K562 (cell line): ENCODE data around the gene PACC1. TPM values are rescaled to one million over a fixed set of nuclear protein-coding genes. Genes with fewer than 3 reads are reported as not detected.

Experiments
- ATAC-seq: fragments of 200-7000 bp; cut with Tn5 transposase; 3 replicates; pipeline ENCODE4 v1.9.1; 2020; ENCODE audit warnings: moderate library complexity
- BruUV-seq: library from RNA; stranded (reverse); fragments of 400-500 nt; replicated peaks from 2 replicates; lab custom pipeline; 2021; lab: Mats Ljungman, UMichigan
- CTCF ChIA-PET: fragments of 300-600 bp; formaldehyde crosslinking; extraction: SDS; loops from one replicate; lab custom pipeline; 2021; ENCODE audit warnings: low intra/inter-chr PET ratio; lab: Yijun Ruan, JAX
- POLR2A ChIA-PET: fragments of 300-600, 350-650 bp; sonication (Branson Sonifier 250); formaldehyde crosslinking; extraction: SDS; loops from one replicate; lab custom pipeline; 2021; ENCODE audit warnings: antibody characterized with exemption, inconsistent platforms; lab: Yijun Ruan, JAX
- DNase-seq, 4 experiments: peaks; one replicate each; pipeline versions ENCODE4 v3.0.0 to v3.0.0-alpha.2; 2011 to 2018; ENCODE audit warnings: low spot score in 3 of 4, mixed read lengths in 3 of 4; ENCODE audit errors: extremely low read depth in 1 of 4
- FAIRE-seq: peaks from 2 replicates; lab custom pipeline; 2011; peaks lifted over from hg19 to GRCh38; lab: Jason Lieb, UNC
- H2AFZ ChIP-seq: 2 replicates; pipeline ENCODE4 v1.6.0; 2011; ENCODE audit warnings: low read depth, low read length, control low read depth, inconsistent platforms
- H3K27ac ChIP-seq: fragments of 200-600 bp; 3 replicates; pipeline ENCODE4 v1.8.0; 2011; ENCODE audit warnings: low read depth, mild to moderate bottlenecking, control low read depth, inconsistent platforms, low read length, moderate library complexity, mixed read lengths; ENCODE audit errors: extremely low read depth
- H3K27me3 ChIP-seq, 2 experiments: fragments of 300-600 bp in 1 of 2; 2 replicates in 1 of 2; 3 replicates in 1 of 2; pipeline versions ENCODE4 v1.6.0 to v1.8.0; 2011; ENCODE audit warnings: inconsistent platforms in 2 of 2, low read length in 2 of 2, mild to moderate bottlenecking in 1 of 2, mixed read lengths in 1 of 2, moderate library complexity in 1 of 2; ENCODE audit not compliant: control insufficient read depth in 2 of 2, insufficient read depth in 2 of 2
- H3K36me3 ChIP-seq: fragments of 300-600 bp; 3 replicates; pipeline ENCODE4 v1.8.0; 2011; ENCODE audit warnings: mild to moderate bottlenecking, low read length, inconsistent platforms; ENCODE audit not compliant: control insufficient read depth, insufficient read depth
- H3K4me1 ChIP-seq, 2 experiments: fragments of 200-600 bp in 1 of 2; replicated peaks in 1 of 2; 2 replicates in 1 of 2; 3 replicates in 1 of 2; pipeline versions ENCODE4 v1.5.1 to v1.8.0; 2011; ENCODE audit warnings: inconsistent platforms in 2 of 2, low read length in 2 of 2, mild to moderate bottlenecking in 1 of 2, mixed read lengths in 1 of 2, moderate library complexity in 1 of 2; ENCODE audit not compliant: control insufficient read depth in 2 of 2, insufficient read depth in 2 of 2
- H3K4me2 ChIP-seq: 2 replicates; pipeline ENCODE4 v1.6.1; 2011; ENCODE audit warnings: low read length, control low read depth, inconsistent platforms, mixed read lengths; ENCODE audit not compliant: insufficient read depth
- H3K4me3 ChIP-seq: fragments of 200-600 bp; sonication (generic), shearing (Covaris generic); 2 replicates; pipeline ENCODE4 v1.5.1; 2016; ENCODE audit warnings: control low read depth, inconsistent platforms
- H3K79me2 ChIP-seq: fragments of 200-600 bp; 3 replicates; pipeline ENCODE4 v1.8.0; 2011; ENCODE audit warnings: low read length, inconsistent platforms; ENCODE audit not compliant: control insufficient read depth, insufficient read depth
- H3K9ac ChIP-seq, 2 experiments: 2 replicates each; pipeline versions ENCODE4 v1.6.0 to v1.6.1; 2011; ENCODE audit warnings: low read depth in 2 of 2, low read length in 2 of 2, control low read depth in 1 of 2, inconsistent platforms in 1 of 2, mild to moderate bottlenecking in 1 of 2, mixed read lengths in 1 of 2; ENCODE audit not compliant: insufficient read depth in 1 of 2
- H3K9me1 ChIP-seq: one replicate; pipeline ENCODE4 v1.6.0; 2011; ENCODE audit warnings: inconsistent platforms, mild to moderate bottlenecking, low read length, moderate library complexity; ENCODE audit not compliant: control insufficient read depth, insufficient read depth
- H3K9me3 ChIP-seq: replicated peaks from 2 replicates; pipeline ENCODE4 v1.5.1; 2011; ENCODE audit warnings: low read depth, low read length, inconsistent platforms; ENCODE audit not compliant: control insufficient read depth, insufficient read depth
- H4K20me1 ChIP-seq: replicated peaks from 2 replicates; pipeline ENCODE4 v1.6.1; 2011; ENCODE audit warnings: low read length, inconsistent platforms, mixed read lengths; ENCODE audit not compliant: control insufficient read depth, insufficient read depth
- CEBPB ChIP-seq: fragments of 450-650 bp; IDR thresholded peaks from 2 replicates; pipeline ENCODE4 v1.6.1; 2016; ENCODE audit warnings: missing genetic modification characterization, missing compliant biosample characterization
- KDM1A ChIP-seq, 2 experiments: fragments of 450-650 bp; IDR thresholded peaks; 2 replicates each; pipeline ENCODE4 v1.6.1; 2016; ENCODE audit warnings: mild to moderate bottlenecking in 2 of 2
- KLF16 ChIP-seq: IDR thresholded peaks from 2 replicates; pipeline ENCODE4 v1.6.1; 2016; ENCODE audit warnings: antibody characterized with exemption
- NR2C2 ChIP-seq, 2 experiments: fragments of 200-800 bp in 1 of 2; sonication (Bioruptor generic) in 1 of 2; sonication (generic) in 1 of 2; formaldehyde crosslinking in 1 of 2; IDR thresholded peaks; 2 replicates each; pipeline versions ENCODE4 v1.6.1 to v1.8.0; 2016 to 2022; ENCODE audit warnings: mild to moderate bottlenecking in 1 of 2, missing compliant biosample characterization in 1 of 2, missing genetic modification characterization in 1 of 2, missing genetic modification reagents in 1 of 2
- SRSF9 ChIP-seq: fragments of 200-400 bp; formaldehyde crosslinking; IDR thresholded peaks from 2 replicates; pipeline ENCODE4 v1.6.1; 2017; ENCODE audit warnings: low read depth, low read length, borderline replicate concordance
- whole genome bisulfite sequencing: fragments of 100-300 bp; shearing (Covaris generic); methylation state at CpG from one replicate; pipeline ENCODE4 v1.1.6; 2016; ENCODE audit warnings: low coverage, mixed read lengths; ENCODE audit not compliant: insufficient coverage; ENCODE audit errors: missing lambda C conversion rate; 5-methylcytosine and 5-hydroxymethylcytosine counted together
- in situ Hi-C: fragments of 300-500 bp; cut with MboI; formaldehyde crosslinking; loops from 4 replicates; pipeline ENCODE4 v1.15.0; 2018; ENCODE audit warnings: inconsistent platforms, mixed read lengths
- intact Hi-C: fragments of 100-400 bp; cut with micrococcal nuclease; formaldehyde crosslinking; loops from 2 replicates; pipeline ENCODE4 v1.14.2; 2022
- polyA plus RNA-seq, 8 experiments: library from polyadenylated mRNA; depleted of rRNA in 4 of 8; stranded (reverse) in 5 of 8; unstranded in 3 of 8; fragments of >200 nt; fragmentation: Nextera tagmentation in 2 of 8; fragmentation: Illumina TruSeq in 1 of 8; extraction: Ambion mirVana in 2 of 8; extraction: Trizol in 1 of 8; gene quantifications; 2 replicates each; pipeline versions ENCODE4 v1.2.1 to v1.2.3, GENCODE V29; 2011 to 2014; ENCODE audit warnings: inconsistent platforms in 1 of 8, missing spikeins in 1 of 8
- total RNA-seq, 7 experiments: library from RNA; depleted of rRNA in 6 of 7; stranded (reverse); fragments of >200 nt in 6 of 7; fragmentation: Illumina TruSeq in 2 of 7; extraction: Trizol in 2 of 7; gene quantifications; 2 replicates each; pipeline versions ENCODE4 v1.2.1 to v1.2.3, GENCODE V29; 2011 to 2021; ENCODE audit warnings: low replicate concordance in 1 of 7
- TF ChIP-seq, protein P1 (sequence below): fragments of 450-650 bp; formaldehyde crosslinking; IDR thresholded peaks from 2 replicates; pipeline ENCODE4 v1.4.0; 2020; ENCODE audit warnings: mild to moderate bottlenecking, mixed read lengths

The PACC1 gene
- total and polyA plus RNA-seq, 9 of the 15 experiments (the other 6 are each of a cell fraction or from before 2014, with no cell fraction given): 7.1 to 19.3 (median 14.9) TPM

DNA sequence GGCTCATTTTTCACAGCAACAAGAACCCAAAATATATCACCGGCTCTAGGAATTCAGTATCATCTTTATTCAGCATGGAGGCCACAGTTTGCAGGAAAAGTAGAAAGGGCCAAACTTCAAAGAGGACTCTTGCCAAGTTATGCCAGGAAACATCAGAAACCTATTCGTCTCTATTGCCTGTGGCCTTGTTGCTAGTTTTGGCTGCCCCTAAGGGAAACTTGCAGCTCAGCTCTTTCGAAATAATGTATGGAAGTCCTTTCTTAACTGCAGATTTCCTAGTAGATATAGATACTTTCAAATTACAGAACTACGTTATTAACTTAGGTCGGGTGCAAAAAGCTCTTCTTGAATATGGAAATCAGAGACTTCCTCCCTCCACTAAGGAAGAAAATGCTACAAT, 13.8 kb upstream of the PACC1 start:
- Histone ChIP-seq H2AFZ (no peak overlapping the region), H3K27ac (no peak overlapping the region), H3K4me3 (no peak overlapping the region), H3K9ac (no peak overlapping the region), H3K79me2 (peaks cover 9% of the 10 kb centered on the region), H3K9me1 (no peaks in the 10 kb centered on the region), H3K9me3 (no peaks in the 10 kb centered on the region), H3K36me3 (no peaks in the 10 kb centered on the region), H4K20me1 (no peaks in the 10 kb centered on the region), H3K4me2 (no peak overlapping the region), H3K27me3 (no peaks in the 10 kb centered on the region), H3K4me1 (peaks cover 27 to 31% of the 10 kb centered on the region in 2 experiments)
- ATAC-seq (no peak), DNase-seq (no peak), FAIRE-seq (no peak)
- TF ChIP-seq CEBPB (tag) (0 out of 2 replicates have a peak, but pooled peaks have one; percentile 10), NR2C2 (CRISPR knock-in tag; IDR thresholded peaks at IDR 0.05) (no peak), NR2C2 (tag; IDR thresholded peaks at IDR 0.05) (no peak)
- no TSS peak for BruUV-seq
- intact Hi-C loops: no loop called here
- 44% methylated on average over 5 of the region's 5 CpGs for WGBS
- CTCF ChIA-PET: no interaction called here
- in situ Hi-C loops: no loop called here
- POLR2A ChIA-PET: no interaction called here

DNA sequence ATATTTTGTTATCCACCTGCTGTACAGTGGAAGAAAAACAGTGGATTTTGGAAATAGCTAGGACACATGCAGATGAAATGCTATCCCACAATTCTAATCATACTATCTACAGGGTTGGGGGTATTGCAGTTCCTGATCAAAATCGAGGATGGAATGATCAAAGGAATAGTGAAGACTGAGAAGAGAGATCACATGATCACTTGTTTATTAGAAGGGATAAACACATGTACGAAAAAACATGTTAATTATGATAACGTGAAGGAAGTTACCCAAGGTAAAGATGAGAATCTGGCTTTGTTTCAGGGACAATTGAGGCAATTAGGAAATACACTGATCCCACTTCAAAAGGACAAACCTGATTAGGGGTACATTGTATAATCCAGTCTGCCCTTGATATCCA, 9.2 kb upstream of the PACC1 start:
- Histone ChIP-seq H3K9ac (no peak overlapping the region), H3K9me3 (no peaks in the 10 kb centered on the region), H3K4me2 (no peak overlapping the region), H3K27ac (no peak overlapping the region), H3K79me2 (no peaks in the 10 kb centered on the region), H2AFZ (peak overlapping the region; percentile 41; the same call in 1 of the 2 replicates), H3K4me1 (peaks cover 0 to 3% of the 10 kb centered on the region in 2 experiments; a peak in 1 of 5 replicates), H3K9me1 (no peaks in the 10 kb centered on the region), H4K20me1 (no peaks in the 10 kb centered on the region), H3K36me3 (no peaks in the 10 kb centered on the region), H3K27me3 (no peaks in the 10 kb centered on the region), H3K4me3 (no peak overlapping the region)
- TF ChIP-seq KDM1A (IDR thresholded peaks at IDR 0.05) (no peak), KLF16 (no peak), SRSF9 (no peak)
- TF ChIP-seq, protein P1, sequence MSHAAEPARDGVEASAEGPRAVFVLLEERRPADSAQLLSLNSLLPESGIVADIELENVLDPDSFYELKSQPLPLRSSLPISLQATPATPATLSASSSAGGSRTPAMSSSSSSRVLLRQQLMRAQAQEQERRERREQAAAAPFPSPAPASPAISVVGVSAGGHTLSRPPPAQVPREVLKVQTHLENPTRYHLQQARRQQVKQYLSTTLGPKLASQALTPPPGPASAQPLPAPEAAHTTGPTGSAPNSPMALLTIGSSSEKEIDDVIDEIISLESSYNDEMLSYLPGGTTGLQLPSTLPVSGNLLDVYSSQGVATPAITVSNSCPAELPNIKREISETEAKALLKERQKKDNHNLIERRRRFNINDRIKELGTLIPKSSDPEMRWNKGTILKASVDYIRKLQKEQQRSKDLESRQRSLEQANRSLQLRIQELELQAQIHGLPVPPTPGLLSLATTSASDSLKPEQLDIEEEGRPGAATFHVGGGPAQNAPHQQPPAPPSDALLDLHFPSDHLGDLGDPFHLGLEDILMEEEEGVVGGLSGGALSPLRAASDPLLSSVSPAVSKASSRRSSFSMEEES (CRISPR knock-in tag): peak; percentile 92
- in situ Hi-C loops: no loop called here
- POLR2A ChIA-PET: interaction anchor here (0.7 to 0.8 kb wide), 2 partner anchors 18 to 1105 kb away, joined by 3 to 5 read pairs; no protein-coding TSS in a partner anchor
- no TSS peak for BruUV-seq
- no peak for DNase-seq
- 4% methylated on average over 3 of the region's 3 CpGs for WGBS
- CTCF ChIA-PET: no interaction called here
- intact Hi-C loops: no loop called here
- no peak for FAIRE-seq
- no peak for ATAC-seq
